Activated CD4-positive, alpha-beta memory T cell treated with anti-CD3 and anti-CD28 coated beads for 36 hours (primary cell): ENCODE data around the gene CLPTM1. TPM values are rescaled to one million over a fixed set of nuclear protein-coding genes. Genes with fewer than 3 reads are reported as not detected.
"Not testable (repeated sequence)": the region's sequence is repeated elsewhere in the genome, so short reads cannot be mapped to it uniquely, and the experiment has no call there.

ENCODE experiments used
- CTCF ChIA-PET: fragments of 350-600 bp; sonication (Branson Sonifier 250); formaldehyde crosslinking; loops from one replicate; lab custom pipeline; 2021; ENCODE audit warnings: antibody characterized with exemption, inconsistent platforms; lab: Charles Lee
- POLR2A ChIA-PET: fragments of 350-600 bp; sonication (Branson Sonifier 250); formaldehyde crosslinking; loops from one replicate; lab custom pipeline; 2021; ENCODE audit warnings: antibody characterized with exemption; lab: Charles Lee
- DNase-seq: peaks from one replicate; pipeline ENCODE4 v3.0.0-alpha.2; 2020
- H3K27ac Mint-ChIP-seq: one replicate; pipeline ENCODE4 v1.8.0; 2021; ENCODE audit warnings: mixed read lengths
- H3K27me3 Mint-ChIP-seq: one replicate; pipeline ENCODE4 v1.8.0; 2021; ENCODE audit warnings: mixed read lengths
- H3K36me3 Mint-ChIP-seq: one replicate; pipeline ENCODE4 v1.8.0; 2021; ENCODE audit warnings: mixed read lengths
- H3K4me1 Mint-ChIP-seq: one replicate; pipeline ENCODE4 v1.8.0; 2021; ENCODE audit warnings: low read depth, mixed read lengths
- H3K4me3 Mint-ChIP-seq: one replicate; pipeline ENCODE4 v1.8.0; 2021; ENCODE audit warnings: mild to moderate bottlenecking, mixed read lengths
- H3K9me3 Mint-ChIP-seq: one replicate; pipeline ENCODE4 v1.8.0; 2021; ENCODE audit warnings: mixed read lengths
- intact Hi-C: fragments of 100-400 bp; cut with micrococcal nuclease; formaldehyde crosslinking; loops from one replicate; pipeline ENCODE4 v1.15.1; 2023
- total RNA-seq, 2 experiments: library from RNA; stranded (reverse); gene quantifications; one replicate each; pipeline ENCODE4 v1.2.3, GENCODE V29; 2021

Gene CLPTM1
- total RNA-seq, 2 experiments from 2014 or later = 43.9 to 45.0 TPM

GRCh38 chr19:44961821-44962220, 6.6 kb downstream of the CLPTM1 start:
- H3K4me1 Mint-ChIP-seq = peaks cover 29% of the 10 kb centered on the region
- H3K9me3 Mint-ChIP-seq = no peaks in the 10 kb centered on the region
- no peak for DNase-seq
- no peak overlapping the region for H3K27ac Mint-ChIP-seq
- POLR2A ChIA-PET = no interaction called here
- intact Hi-C loops = no loop called here
- no peaks in the 10 kb centered on the region for H3K27me3 Mint-ChIP-seq
- peaks cover 11% of the 10 kb centered on the region for H3K36me3 Mint-ChIP-seq
- H3K4me3 Mint-ChIP-seq = no peak overlapping the region
- CTCF ChIA-PET = no interaction called here

- H3K27me3 Mint-ChIP-seq = no peaks in the 10 kb centered on the region
- H3K27ac Mint-ChIP-seq = no peak overlapping the region
- ChIA-PET CTCF (interaction anchor here (1.0 kb wide), 1 partner anchor 20 kb away, joined by 3 read pairs; no protein-coding TSS in a partner anchor), POLR2A (no interaction called here)
- no peaks in the 10 kb centered on the region for H3K9me3 Mint-ChIP-seq
- intact Hi-C loops = no loop called here
- H3K36me3 Mint-ChIP-seq = peaks cover 12% of the 10 kb centered on the region
- no peak for DNase-seq
- H3K4me3 Mint-ChIP-seq = no peak overlapping the region
- H3K4me1 Mint-ChIP-seq = no peaks in the 10 kb centered on the region
These were observed 12.9 kb downstream of the CLPTM1 start for GRCh38 chr19:44968118-44968517.

- no peak for DNase-seq
- CTCF ChIA-PET = no interaction called here
- Mint-ChIP-seq H3K4me1 (no peaks in the 10 kb centered on the region), H3K36me3 (peaks cover 16% of the 10 kb centered on the region), H3K9me3 (no peaks in the 10 kb centered on the region), H3K27me3 (no peaks in the 10 kb centered on the region), H3K4me3 (no peak overlapping the region), H3K27ac (no peak overlapping the region)
- intact Hi-C loops = no loop called here
- POLR2A ChIA-PET = no interaction called here
These were observed 13.5 kb downstream of the CLPTM1 start for GRCh38 chr19:44968670-44969069.

GRCh38 chr19:44969437-44969836, 14.3 kb downstream of the CLPTM1 start:
- H3K4me1 Mint-ChIP-seq = no peaks in the 10 kb centered on the region
- no peak overlapping the region for H3K27ac Mint-ChIP-seq
- ChIA-PET CTCF (no interaction called here), POLR2A (no interaction called here)
- H3K9me3 Mint-ChIP-seq = no peaks in the 10 kb centered on the region
- H3K27me3 Mint-ChIP-seq = no peaks in the 10 kb centered on the region
- intact Hi-C loops = no loop called here
- H3K36me3 Mint-ChIP-seq = peaks cover 18% of the 10 kb centered on the region
- H3K4me3 Mint-ChIP-seq = no peak overlapping the region
- no peak for DNase-seq

GRCh38 chr19:44971451-44971850, 16.3 kb downstream of the CLPTM1 start:
- H3K27me3 Mint-ChIP-seq, CTCF ChIA-PET, H3K4me3 Mint-ChIP-seq, H3K4me1 Mint-ChIP-seq, DNase-seq, H3K9me3 Mint-ChIP-seq, intact Hi-C loops, H3K27ac Mint-ChIP-seq: not testable (repeated sequence)
- POLR2A ChIA-PET = interaction anchor here (1.0 kb wide), 1 partner anchor 17 kb away, joined by 3 read pairs; the partner anchor contains the start of gene CLPTM1
- peaks cover 15% of the 10 kb centered on the region for H3K36me3 Mint-ChIP-seq

GRCh38 chr19:44972802-44973201, 17.6 kb downstream of the CLPTM1 start:
- ChIA-PET CTCF (no interaction called here), POLR2A (no interaction called here)
- DNase-seq = no peak
- H3K36me3 Mint-ChIP-seq = peaks cover 22% of the 10 kb centered on the region
- H3K4me3 Mint-ChIP-seq = no peak overlapping the region
- no peaks in the 10 kb centered on the region for H3K4me1 Mint-ChIP-seq
- H3K27me3 Mint-ChIP-seq = no peaks in the 10 kb centered on the region
- intact Hi-C loops = no loop called here
- no peaks in the 10 kb centered on the region for H3K9me3 Mint-ChIP-seq
- no peak overlapping the region for H3K27ac Mint-ChIP-seq

- no peak overlapping the region for H3K4me3 Mint-ChIP-seq
- H3K36me3 Mint-ChIP-seq = peaks cover 21% of the 10 kb centered on the region
- H3K4me1 Mint-ChIP-seq = no peaks in the 10 kb centered on the region
- DNase-seq = no peak
- CTCF ChIA-PET = interaction anchor here (0.6 to 1.5 kb wide), 2 partner anchors 14 to 403 kb away, joined by 3 to 5 read pairs; no protein-coding TSS in a partner anchor
- no peaks in the 10 kb centered on the region for H3K27me3 Mint-ChIP-seq
- POLR2A ChIA-PET = no interaction called here
- intact Hi-C loops = no loop called here
- H3K27ac Mint-ChIP-seq = no peak overlapping the region
- H3K9me3 Mint-ChIP-seq = no peaks in the 10 kb centered on the region
These were observed 19.0 kb downstream of the CLPTM1 start for GRCh38 chr19:44973982-44974735.

- DNase-seq = no peak
- no peak overlapping the region for H3K27ac Mint-ChIP-seq
- no peaks in the 10 kb centered on the region for H3K4me1 Mint-ChIP-seq
- H3K9me3 Mint-ChIP-seq = no peaks in the 10 kb centered on the region
- H3K4me3 Mint-ChIP-seq = no peak overlapping the region
- no peaks in the 10 kb centered on the region for H3K27me3 Mint-ChIP-seq
- intact Hi-C loops = no loop called here
- ChIA-PET CTCF (interaction anchor here (1.5 kb wide), 1 partner anchor 14 kb away, joined by 5 read pairs; no protein-coding TSS in a partner anchor), POLR2A (no interaction called here)
- H3K36me3 Mint-ChIP-seq = peaks cover 24% of the 10 kb centered on the region
These were observed 19.7 kb downstream of the CLPTM1 start for GRCh38 chr19:44974857-44975256.

- no peak for DNase-seq
- no peaks in the 10 kb centered on the region for H3K27me3 Mint-ChIP-seq
- POLR2A ChIA-PET = no interaction called here
- H3K4me1 Mint-ChIP-seq = no peaks in the 10 kb centered on the region
- no peak overlapping the region for H3K27ac Mint-ChIP-seq
- CTCF ChIA-PET = interaction anchor here (0.7 to 1.5 kb wide), 2 partner anchors 13 kb away, joined by 3 to 5 read pairs; no protein-coding TSS in a partner anchor
- intact Hi-C loops = no loop called here
- H3K9me3 Mint-ChIP-seq = no peaks in the 10 kb centered on the region
- H3K36me3 Mint-ChIP-seq = peaks cover 26% of the 10 kb centered on the region
- no peak overlapping the region for H3K4me3 Mint-ChIP-seq
These were observed 20.3 kb downstream of the CLPTM1 start for GRCh38 chr19:44975444-44975843.

- intact Hi-C loops = no loop called here
- CTCF ChIA-PET = no interaction called here
- Mint-ChIP-seq H3K36me3 (peaks cover 16% of the 10 kb centered on the region), H3K4me1 (no peaks in the 10 kb centered on the region), H3K4me3 (no peak overlapping the region), H3K9me3 (no peaks in the 10 kb centered on the region), H3K27me3 (no peaks in the 10 kb centered on the region), H3K27ac (no peak overlapping the region)
- no peak for DNase-seq
- POLR2A ChIA-PET = no interaction called here
These were observed 28.8 kb downstream of the CLPTM1 start for GRCh38 chr19:44984005-44984404.

- ChIA-PET CTCF (no interaction called here), POLR2A (no interaction called here)
- H3K27ac Mint-ChIP-seq = no peak overlapping the region
- intact Hi-C loops = no loop called here
- no peak overlapping the region for H3K4me3 Mint-ChIP-seq
- no peaks in the 10 kb centered on the region for H3K9me3 Mint-ChIP-seq
- H3K4me1 Mint-ChIP-seq = no peaks in the 10 kb centered on the region
- no peaks in the 10 kb centered on the region for H3K27me3 Mint-ChIP-seq
- peaks cover 12% of the 10 kb centered on the region for H3K36me3 Mint-ChIP-seq
- no peak for DNase-seq
These were observed 30.3 kb downstream of the CLPTM1 start for GRCh38 chr19:44985445-44985844.

- H3K4me3 Mint-ChIP-seq = no peak overlapping the region
- H3K9me3 Mint-ChIP-seq = no peaks in the 10 kb centered on the region
- no peak for DNase-seq
- peaks cover 12% of the 10 kb centered on the region for H3K36me3 Mint-ChIP-seq
- ChIA-PET POLR2A (no interaction called here), CTCF (interaction anchor here (0.9 kb wide), 1 partner anchor 73 kb away, joined by 5 read pairs; no protein-coding TSS in a partner anchor)
- no peak overlapping the region for H3K27ac Mint-ChIP-seq
- no peaks in the 10 kb centered on the region for H3K4me1 Mint-ChIP-seq
- no peaks in the 10 kb centered on the region for H3K27me3 Mint-ChIP-seq
- intact Hi-C loops = no loop called here
These were observed 31.2 kb downstream of the CLPTM1 start for GRCh38 chr19:44986389-44986788.
